ENCODE data around the gene KRT10. TPM values are rescaled to one million over a fixed set of nuclear protein-coding genes. Genes with fewer than 3 reads are reported as not detected.

The KRT10 gene
- total and polyA plus RNA-seq, 2 experiments from 2014 or later, result 9.6 to 123 TPM

- TF ChIP-seq, protein P1, sequence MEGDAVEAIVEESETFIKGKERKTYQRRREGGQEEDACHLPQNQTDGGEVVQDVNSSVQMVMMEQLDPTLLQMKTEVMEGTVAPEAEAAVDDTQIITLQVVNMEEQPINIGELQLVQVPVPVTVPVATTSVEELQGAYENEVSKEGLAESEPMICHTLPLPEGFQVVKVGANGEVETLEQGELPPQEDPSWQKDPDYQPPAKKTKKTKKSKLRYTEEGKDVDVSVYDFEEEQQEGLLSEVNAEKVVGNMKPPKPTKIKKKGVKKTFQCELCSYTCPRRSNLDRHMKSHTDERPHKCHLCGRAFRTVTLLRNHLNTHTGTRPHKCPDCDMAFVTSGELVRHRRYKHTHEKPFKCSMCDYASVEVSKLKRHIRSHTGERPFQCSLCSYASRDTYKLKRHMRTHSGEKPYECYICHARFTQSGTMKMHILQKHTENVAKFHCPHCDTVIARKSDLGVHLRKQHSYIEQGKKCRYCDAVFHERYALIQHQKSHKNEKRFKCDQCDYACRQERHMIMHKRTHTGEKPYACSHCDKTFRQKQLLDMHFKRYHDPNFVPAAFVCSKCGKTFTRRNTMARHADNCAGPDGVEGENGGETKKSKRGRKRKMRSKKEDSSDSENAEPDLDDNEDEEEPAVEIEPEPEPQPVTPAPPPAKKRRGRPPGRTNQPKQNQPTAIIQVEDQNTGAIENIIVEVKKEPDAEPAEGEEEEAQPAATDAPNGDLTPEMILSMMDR (conservative IDR thresholded peaks at IDR 0.05; ENCODE audit: low read depth in 2 of 2), result no peak
- TF ChIP-seq NANOG (IDR thresholded peaks at IDR 0.05; ENCODE audit: borderline replicate concordance) (no peak), ETS1 (IDR thresholded peaks at IDR 0.05) (no peak), REST (IDR thresholded peaks at IDR 0.05; ENCODE audit: unreplicated experiment) (no peak), POLR2AphosphoS5 (IDR thresholded peaks at IDR 0.05; ENCODE audit: low read depth) (no peak), STAT1 (IDR thresholded peaks at IDR 0.05; ENCODE audit: unreplicated experiment) (no peak)
These were observed 22.0 kb downstream of the KRT10 start (continued) for GRCh38 chr17:40800381-40800780.

DNA sequence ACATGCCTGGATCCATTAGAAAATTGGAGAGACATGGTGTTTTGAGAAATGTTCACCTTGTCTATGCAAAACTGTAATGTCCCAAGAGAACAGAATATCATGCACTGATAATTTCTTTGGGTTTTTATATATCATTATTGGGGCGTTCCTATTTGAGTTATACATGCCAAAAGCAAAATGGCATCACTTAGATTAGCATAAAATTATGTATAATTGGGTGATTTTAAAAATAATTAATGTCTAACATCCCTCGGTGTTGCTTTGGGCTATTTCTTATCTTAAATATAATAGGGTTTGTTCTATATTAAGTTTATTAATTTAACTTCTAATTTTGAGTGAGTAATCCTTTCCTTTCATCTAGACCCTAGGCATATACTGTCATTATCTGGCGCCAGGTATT lies 22.6 kb downstream of the KRT10 start, which contains the start of gene KRT28:
KRT28 (minus strand) TSS at position 101 of the 400 bp plus-strand sequence; CDS start at position 35, 66 bp downstream.
- H3K36me3 ChIP-seq (ENCODE audit: insufficient read depth), result no peaks in the 10 kb centered on the region
- no peaks in the 10 kb centered on the region for H4K20me1 ChIP-seq (replicated peaks; ENCODE audit: insufficient read depth)
- no peaks in the 10 kb centered on the region for H3K9me2 ChIP-seq (ENCODE audit: insufficient read depth)
- ATAC-seq (no peak), DNase-seq (ENCODE audit: low spot score) (no peak)
- Mint-ChIP-seq H3K27me3 (ENCODE audit: insufficient read depth, low read depth, poor library complexity) (peaks cover 5% of the 10 kb centered on the region), H3K27ac (no peak within 1 kb of the TSS), H3K36me3 (ENCODE audit: low read depth) (no peaks in the 10 kb centered on the region), H3K4me1 (peaks cover 6% of the 10 kb centered on the region), H3K4me3 (no peak within 1 kb of the TSS), H3K9me3 (0 out of 3 replicates have a peak, but pooled peaks cover under 1% of the 10 kb centered on the region)
- no peaks in the 10 kb centered on the region for H3F3A ChIP-seq (replicated peaks; ENCODE audit: low read depth)
- no peak within 1 kb of the TSS for H2AFZ ChIP-seq
- TF ChIP-seq ZNF114 (CRISPR knock-in tag; IDR thresholded peaks at IDR 0.05) (no peak), REST (IDR thresholded peaks at IDR 0.05; ENCODE audit: unreplicated experiment) (no peak), CREB1 (CRISPR knock-in tag; IDR thresholded peaks at IDR 0.05; ENCODE audit: low read depth) (no peak), EZH2phosphoT487 (IDR thresholded peaks at IDR 0.05; ENCODE audit: unreplicated experiment) (no peak), JUNB (IDR thresholded peaks at IDR 0.05; ENCODE audit: unreplicated experiment) (no peak), POLR2AphosphoS5 (IDR thresholded peaks at IDR 0.05; ENCODE audit: low read depth) (no peak), ZNF331 (CRISPR knock-in tag; IDR thresholded peaks at IDR 0.05; ENCODE audit: low read depth) (no peak)
- no peak within 1 kb of the TSS for H3K4me3 ChIP-seq
- H3K79me2 ChIP-seq (replicated peaks; ENCODE audit: insufficient read depth), result no peaks in the 10 kb centered on the region
- no peak within 1 kb of the TSS for H3K27ac ChIP-seq (ENCODE audit: low read depth)
- no peak within 1 kb of the TSS for H3K4me2 ChIP-seq
- 0 out of 2 replicates have a peak, but pooled peaks cover 3% of the 10 kb centered on the region for H3K27me3 ChIP-seq (ENCODE audit: insufficient read depth)
- no peaks in the 10 kb centered on the region for H3K4me1 ChIP-seq (ENCODE audit: insufficient read depth)
